ENCODE data around the gene GUCY2C.

DNA sequence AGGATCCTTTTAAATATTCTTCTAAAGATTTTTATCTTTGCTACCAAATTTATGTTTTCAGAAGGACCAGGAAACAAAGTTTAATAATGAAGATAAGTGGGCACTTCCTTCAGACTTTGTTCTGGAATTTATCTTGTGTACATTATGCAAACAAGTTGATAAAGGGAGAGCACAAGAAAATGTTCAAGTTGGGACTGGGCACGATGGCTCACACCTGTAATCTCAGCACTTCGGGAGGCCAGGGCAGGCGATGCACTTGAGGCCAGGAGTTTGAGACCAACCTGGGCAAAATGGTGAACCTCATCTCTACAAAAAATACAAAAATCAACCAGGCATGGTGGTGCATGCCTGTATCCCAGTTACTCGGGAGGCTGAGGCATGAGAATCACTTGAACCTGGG lies 133.4 kb downstream of the GUCY2C start:
- TF ChIP-seq, protein P1, sequence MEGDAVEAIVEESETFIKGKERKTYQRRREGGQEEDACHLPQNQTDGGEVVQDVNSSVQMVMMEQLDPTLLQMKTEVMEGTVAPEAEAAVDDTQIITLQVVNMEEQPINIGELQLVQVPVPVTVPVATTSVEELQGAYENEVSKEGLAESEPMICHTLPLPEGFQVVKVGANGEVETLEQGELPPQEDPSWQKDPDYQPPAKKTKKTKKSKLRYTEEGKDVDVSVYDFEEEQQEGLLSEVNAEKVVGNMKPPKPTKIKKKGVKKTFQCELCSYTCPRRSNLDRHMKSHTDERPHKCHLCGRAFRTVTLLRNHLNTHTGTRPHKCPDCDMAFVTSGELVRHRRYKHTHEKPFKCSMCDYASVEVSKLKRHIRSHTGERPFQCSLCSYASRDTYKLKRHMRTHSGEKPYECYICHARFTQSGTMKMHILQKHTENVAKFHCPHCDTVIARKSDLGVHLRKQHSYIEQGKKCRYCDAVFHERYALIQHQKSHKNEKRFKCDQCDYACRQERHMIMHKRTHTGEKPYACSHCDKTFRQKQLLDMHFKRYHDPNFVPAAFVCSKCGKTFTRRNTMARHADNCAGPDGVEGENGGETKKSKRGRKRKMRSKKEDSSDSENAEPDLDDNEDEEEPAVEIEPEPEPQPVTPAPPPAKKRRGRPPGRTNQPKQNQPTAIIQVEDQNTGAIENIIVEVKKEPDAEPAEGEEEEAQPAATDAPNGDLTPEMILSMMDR (IDR thresholded peaks at IDR 0.05), result no peak
- no peak for TF ChIP-seq POLR2AphosphoS5 (IDR thresholded peaks at IDR 0.05)
